Measurements from ENCODE around the gene UBE2I. TPM values are rescaled to one million over a fixed set of nuclear protein-coding genes. Genes with fewer than 3 reads are reported as not detected.
A peak's percentile ranks its signal among the peaks of the same experiment; 100 is the strongest.

Gene UBE2I
- total RNA-seq, 1 experiment from 2014 or later: 212 TPM

- TF ChIP-seq REST (IDR thresholded peaks at IDR 0.05; ENCODE audit: low read depth): no peak
These were observed 3.6 kb upstream of the UBE2I start (continued) for GRCh38 chr16:1305823-1306222.

GRCh38 chr16:1306334-1306733, 3.1 kb upstream of the UBE2I start:
- DNase-seq (ENCODE audit: low read depth, low spot score): no peak
- intact Hi-C loops (cut with micrococcal nuclease): no loop called here
- peaks cover 15% of the 10 kb centered on the region for H3K79me2 ChIP-seq (ENCODE audit: insufficient read depth, low read length)
- no TSS peak for BruUV-seq (replicated peaks)
- ChIA-PET RAD21 (ENCODE audit: low non-redundant PET in 1 of 2, low total read pairs in 2 of 2, uncharacterized antibody in 2 of 2, unreplicated experiment in 2 of 2) (no interaction called here), POLR2A (interaction anchor here (1.0 kb wide), 1 partner anchor 9 kb away, joined by 6 read pairs; no protein-coding TSS in a partner anchor), CTCF (interaction anchor here (1.5 kb wide), 1 partner anchor 9 kb away, joined by 6 read pairs; no protein-coding TSS in a partner anchor)
- H3K27me3 ChIP-seq (ENCODE audit: insufficient read depth, low read length): no peaks in the 10 kb centered on the region
- peaks cover 12% of the 10 kb centered on the region; the same call in 1 of the 2 replicates for H4K20me1 ChIP-seq (ENCODE audit: insufficient read depth)
- H3K4me2 ChIP-seq (ENCODE audit: low read length): no peak overlapping the region; the same call in 1 of the 2 replicates
- no peak for ATAC-seq
- TF ChIP-seq REST (IDR thresholded peaks at IDR 0.05; ENCODE audit: low read depth) (no peak), ELF1 (IDR thresholded peaks at IDR 0.05; ENCODE audit: borderline replicate concordance, low read depth) (no peak), JUND (IDR thresholded peaks at IDR 0.05) (no peak)
- H3K36me3 ChIP-seq (ENCODE audit: control insufficient read depth in 1 of 2, insufficient read depth in 2 of 2, low read length in 2 of 2): no peaks in the 10 kb centered on the region
- H3K9me3 ChIP-seq (ENCODE audit: control insufficient read depth in 1 of 2, insufficient read depth in 1 of 2, low read depth in 1 of 2, low read length in 2 of 2): no peaks in the 10 kb centered on the region
- H3K4me3 ChIP-seq (replicated peaks in 1 of 2; ENCODE audit: low read depth in 1 of 2, low read length in 2 of 2): no peak overlapping the region
- H2AFZ ChIP-seq (ENCODE audit: low read depth, low read length, poor library complexity, severe bottlenecking): no peak overlapping the region
- no peak overlapping the region for H3K9ac ChIP-seq (ENCODE audit: low read length)
- H3K4me1 ChIP-seq (ENCODE audit: control insufficient read depth in 1 of 2, insufficient read depth in 2 of 2, low read length in 2 of 2): peaks cover 33 to 76% of the 10 kb centered on the region in 2 experiments
- H3K9me2 ChIP-seq (ENCODE audit: insufficient read depth): no peaks in the 10 kb centered on the region
- peak overlapping the region; percentile 47; the same call in 1 of the 2 replicates for H3K27ac ChIP-seq (ENCODE audit: low read depth, low read length)

Data from HCT116 (cell line).